Fibroblast of skin of back (primary cell): ENCODE measurements around the gene PKD2.

ENCODE experiments used
- DNase-seq: peaks from one replicate; pipeline ENCODE4 v3.0.0-alpha.2; 2013

Gene PKD2

DNA sequence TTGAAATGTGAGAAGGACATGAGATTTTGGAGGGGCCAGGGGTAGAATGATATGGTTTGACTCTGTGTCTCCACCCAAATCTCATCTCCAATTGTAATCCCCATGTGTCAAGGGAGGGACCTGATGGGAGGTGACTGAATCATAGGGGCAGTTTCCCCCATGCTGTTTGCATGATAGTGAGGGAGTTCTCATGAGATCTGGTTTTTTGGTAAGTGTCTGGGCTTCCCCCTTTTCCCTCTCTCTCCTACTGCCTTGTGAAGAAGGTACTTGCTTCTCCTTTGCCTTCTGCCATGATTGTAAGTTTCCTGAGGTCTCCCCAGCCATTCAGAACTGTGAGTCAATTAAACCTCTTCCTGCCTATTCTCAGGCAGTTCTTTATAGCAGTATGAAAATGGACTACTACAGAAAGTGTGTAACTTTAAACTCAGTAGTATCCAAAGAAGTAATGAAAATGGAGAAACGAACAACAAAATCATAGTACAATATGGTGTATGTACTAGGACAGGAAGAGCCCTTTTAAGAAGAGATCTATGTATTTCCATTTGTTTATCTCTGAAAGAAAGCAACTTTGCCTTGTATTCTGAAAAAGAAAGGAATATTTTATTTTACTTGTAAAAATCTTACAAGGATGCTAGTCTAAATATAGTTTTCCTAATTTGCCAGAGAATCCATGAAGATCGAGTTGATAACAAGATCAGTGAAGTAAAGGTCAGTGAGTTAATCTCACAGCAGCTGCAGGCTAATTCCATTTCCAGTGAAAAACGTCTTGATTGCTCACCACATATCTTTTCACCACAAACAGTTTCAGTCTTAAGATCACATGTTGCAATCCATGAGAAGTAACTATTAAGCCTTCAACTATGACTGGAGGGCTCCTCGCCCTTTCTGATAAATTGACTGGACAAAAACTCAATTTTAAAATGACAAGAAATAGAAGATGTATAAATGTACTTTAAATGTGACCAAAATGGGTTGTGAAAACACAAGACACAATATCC is 20.5 kb downstream of the PKD2 start:
- DNase-seq: peak; percentile 80

DNA sequence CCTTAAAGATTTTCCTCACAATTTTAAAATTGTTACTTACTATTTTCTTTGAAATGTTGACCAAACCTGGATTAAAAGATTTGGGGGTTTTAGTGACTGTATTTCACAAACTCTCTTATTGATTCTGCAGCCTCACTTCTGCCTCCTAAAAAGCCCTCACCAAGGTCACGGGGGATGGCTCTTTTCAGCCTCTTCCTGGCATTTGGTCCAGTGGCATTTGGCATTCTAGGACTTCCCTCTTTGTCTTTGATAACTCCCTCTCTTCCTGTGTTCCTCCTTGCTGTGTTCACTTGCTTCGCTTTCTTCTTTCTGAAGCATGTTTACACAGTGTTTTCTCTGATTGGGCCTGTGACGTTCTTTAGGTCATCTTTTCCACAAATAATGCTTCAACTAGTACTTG is 21.5 kb downstream of the PKD2 start:
- no peak for DNase-seq

DNA sequence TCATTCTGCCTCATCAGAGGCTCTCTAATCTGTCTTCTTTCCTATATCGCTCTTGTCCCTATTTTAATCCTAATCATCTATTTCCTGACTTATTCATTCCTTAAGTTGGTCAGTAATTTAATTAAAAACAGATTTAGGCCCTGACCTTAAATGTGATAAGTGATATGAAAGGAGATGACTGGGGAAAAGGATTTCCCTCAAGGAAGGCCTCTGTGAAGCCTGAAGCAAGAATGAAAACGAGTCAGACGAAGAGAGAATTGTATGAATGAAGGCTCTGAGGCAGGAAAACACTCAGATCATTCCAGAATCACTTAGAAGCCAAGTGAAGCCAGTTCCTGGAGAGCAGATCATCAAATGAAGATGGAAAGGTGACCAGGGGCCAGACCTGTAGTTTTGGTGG is 22.1 kb downstream of the PKD2 start:
- no peak for DNase-seq

DNA sequence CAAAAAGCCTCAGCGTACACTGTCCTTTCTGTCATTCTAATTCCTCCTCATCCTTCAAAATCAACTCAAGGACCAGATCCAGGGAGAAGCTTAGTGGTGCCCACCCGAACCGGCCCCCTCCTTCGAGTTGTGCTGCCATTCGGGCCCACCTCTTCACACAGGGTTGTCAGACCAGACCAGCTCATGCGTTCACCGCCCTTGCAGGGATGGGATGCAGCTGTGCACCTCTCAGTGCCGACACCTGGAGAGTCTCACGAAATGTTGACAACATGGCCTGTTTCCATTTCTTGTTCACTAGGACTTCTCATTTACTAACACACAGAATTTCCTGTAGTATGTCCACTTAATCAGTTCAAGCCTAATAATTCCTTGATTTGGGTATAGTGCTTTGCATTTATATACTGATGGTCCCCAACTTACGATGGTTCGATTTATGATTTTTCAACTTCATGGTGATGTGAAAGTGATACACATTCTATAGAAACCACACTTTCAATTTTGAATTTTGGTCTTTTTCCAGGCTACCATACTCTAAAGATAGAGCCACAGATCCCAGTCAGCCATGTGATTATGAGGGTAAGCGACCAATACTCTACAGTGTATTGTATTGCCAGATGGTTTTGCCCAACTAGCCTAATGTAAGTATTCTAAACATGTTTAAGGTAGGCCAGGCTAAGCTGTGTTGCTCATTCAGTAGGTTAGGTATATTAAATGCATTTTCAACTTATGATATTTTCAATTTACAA is 23.3 kb downstream of the PKD2 start:
- DNase-seq: no peak

DNA sequence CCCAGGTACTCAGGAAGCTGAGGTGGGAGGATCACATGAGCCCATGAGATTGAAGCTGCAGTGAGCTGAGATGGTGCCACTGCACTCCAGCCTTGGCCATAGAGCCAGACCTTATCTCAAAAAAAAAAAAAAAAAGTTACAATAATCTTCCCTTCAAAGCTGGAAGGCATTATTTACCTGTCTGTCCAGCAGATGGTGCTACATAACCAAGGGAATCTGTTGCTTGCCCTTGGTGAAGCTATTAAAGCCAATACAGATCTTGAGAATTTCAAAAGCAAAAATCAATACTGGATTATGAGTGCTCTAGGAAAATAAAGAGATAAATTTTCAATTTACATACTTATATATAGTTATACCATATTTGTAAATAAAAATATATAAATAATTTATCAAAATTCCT is 25.9 kb downstream of the PKD2 start:
- DNase-seq: peak; percentile 69

DNA sequence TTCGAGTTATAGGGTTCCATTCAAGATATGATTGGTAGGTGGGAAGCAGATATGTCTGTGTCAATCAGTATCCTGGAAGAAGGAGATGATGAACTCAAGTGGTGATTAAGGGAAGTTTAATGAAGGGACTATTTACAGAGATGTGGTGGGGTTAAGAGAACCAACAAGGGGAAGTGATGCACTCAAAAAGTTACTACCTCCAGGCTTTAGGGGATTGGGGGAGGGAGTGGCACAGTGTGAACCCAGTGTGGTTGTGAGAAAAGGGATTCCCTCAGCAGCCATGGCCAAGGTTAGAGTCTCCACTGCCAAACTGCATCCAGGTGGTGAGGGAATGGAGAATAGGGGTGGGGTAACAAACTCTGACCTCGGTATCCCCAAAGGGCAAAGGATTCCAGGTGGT is 27.9 kb downstream of the PKD2 start:
- DNase-seq: no peak

DNA sequence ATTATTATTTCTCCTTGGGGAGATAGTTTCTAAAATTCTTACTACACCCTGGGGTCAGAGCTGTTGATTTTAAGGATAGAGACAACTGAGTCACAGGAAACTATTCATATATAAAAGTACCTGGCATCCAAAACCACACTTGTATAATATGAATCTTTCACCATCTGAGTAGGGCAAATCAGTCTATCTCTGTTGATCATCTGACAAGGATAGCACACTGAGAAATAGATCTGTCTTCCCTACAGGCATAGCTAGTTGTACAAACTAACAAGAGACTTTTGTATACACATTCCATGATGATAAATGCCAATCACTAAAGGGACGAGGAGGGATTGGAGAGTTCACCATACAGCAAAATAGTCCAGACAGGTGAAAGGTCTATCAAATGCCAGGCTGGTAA is 30.0 kb downstream of the PKD2 start:
- no peak for DNase-seq

DNA sequence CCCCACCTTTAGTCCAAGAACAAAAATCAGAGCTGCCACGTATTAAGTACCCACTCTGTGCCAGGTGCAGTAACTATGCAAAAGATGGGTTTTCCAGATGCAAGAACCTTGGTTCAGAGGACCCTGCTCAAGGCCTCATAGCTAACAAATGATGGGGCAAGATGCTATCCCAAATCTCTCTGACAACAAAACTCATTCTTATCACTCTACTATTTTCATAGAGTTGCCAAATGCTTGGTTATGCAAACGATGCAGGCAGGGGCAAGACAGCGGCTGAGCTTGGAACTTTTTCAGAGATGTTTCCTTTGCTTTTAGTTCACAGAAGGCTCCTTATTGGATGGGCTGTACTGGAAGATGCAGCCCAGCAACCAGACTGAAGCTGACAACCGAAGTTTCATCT is 30.5 kb downstream of the PKD2 start:
- DNase-seq: no peak

DNA sequence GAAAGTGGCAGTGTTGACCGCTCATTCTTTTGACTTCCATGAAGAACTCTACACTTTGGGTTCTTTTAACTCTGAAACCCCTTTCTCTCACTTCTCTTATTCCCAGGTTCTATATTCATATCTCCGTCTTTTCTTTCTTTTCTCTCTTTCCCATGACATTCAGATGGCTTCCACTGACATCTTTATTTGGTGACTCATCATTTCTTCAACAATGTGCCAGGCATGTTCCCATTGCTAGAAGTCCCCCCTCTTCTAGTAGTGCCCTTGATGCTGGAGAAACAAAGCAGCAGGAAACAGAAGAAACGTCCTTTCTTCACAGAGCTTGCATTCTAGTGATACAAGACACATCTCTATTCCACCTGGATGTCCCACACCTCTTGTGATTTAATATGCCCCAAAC is 33.3 kb downstream of the PKD2 start:
- peak; percentile 33 for DNase-seq

DNA sequence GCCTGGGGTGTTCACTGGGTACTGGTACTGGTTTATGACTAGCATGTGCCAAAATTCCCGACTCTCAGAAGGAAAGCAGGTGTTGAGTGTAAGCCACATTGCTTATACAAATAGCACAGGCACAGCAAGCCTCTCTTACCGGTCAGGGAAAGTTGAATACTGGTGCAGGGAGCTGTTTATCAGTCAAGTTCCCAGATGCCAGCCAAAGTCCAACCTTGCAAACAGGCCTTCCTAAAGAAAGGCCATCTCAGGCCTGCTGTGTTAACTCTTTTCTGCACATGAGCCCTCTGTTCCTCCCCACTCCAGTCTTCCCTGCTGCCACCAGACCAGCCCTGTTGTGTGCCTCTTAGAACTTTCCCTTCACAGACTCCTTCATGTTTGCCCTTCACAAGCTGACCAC is 34.2 kb downstream of the PKD2 start:
- no peak for DNase-seq

DNA sequence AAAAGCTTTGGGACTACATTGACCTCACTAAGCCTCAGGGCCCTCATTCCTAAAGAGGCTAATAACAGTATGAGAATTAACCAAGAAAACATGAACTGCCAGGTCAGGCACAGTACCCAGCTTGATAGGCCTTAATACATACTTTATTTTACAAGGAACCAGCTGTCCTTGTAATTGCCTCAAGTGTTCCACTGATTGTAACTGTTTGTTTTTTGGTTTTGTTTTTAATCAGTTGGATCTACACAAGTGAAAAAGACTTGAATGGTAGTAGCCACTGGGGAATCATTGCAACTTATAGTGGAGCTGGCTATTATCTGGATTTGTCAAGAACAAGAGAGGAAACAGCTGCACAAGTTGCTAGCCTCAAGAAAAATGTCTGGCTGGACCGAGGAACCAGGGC is 35.6 kb downstream of the PKD2 start:
- DNase-seq: no peak

DNA sequence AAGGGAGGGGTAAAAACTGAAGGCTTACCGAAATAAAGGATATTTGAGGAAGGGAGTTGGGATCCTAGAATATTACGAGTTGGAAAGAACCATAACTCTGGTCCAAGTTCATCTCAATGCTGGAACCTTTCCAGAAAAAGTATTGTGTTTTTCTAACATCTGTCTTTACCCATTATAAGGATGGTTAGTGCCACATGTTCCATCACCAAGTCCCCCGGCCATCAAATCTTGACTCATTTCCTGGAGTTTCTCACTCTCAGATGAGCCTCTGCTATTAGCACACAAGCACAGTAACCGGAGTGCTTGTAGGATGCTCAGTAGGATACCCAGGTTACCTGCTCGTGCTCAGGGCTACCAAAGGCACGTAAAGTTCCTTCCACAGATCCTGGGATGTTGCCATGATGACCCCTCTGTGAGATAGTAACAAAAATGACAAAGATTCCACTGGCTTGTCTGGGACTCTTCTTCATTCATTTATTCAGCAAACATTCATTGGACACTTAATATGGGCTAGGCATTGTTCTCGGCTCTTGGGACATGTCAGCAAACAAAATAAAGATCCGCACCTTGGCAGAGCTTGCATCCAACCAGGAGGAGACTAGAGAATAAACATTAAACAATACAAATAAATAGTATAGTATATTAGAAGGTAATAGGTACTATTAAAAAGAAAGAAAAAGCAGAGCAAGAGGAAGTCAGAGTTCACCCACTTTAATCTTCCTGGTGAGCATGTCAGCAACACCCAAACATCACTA is 36.3 kb downstream of the PKD2 start:
- DNase-seq: no peak

DNA sequence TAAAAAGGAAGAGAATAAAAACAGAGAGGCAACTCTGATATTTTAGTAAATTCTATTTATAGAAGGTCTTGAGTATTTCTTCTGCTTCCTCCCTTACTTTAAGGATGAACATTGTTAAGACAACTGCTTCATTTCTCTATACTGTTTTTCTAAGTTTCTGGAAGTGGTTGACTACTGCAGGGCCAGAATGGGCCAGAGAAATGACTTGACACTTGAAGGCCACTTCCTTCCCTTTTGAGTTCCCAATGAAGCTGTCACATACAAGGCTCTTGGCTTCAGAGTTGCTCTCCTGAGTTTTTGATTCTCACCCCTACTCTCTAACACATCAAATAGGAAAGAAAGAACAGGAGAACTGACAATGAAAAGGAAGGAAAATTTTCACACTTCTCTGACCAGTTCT is 37.6 kb downstream of the PKD2 start:
- DNase-seq: no peak

DNA sequence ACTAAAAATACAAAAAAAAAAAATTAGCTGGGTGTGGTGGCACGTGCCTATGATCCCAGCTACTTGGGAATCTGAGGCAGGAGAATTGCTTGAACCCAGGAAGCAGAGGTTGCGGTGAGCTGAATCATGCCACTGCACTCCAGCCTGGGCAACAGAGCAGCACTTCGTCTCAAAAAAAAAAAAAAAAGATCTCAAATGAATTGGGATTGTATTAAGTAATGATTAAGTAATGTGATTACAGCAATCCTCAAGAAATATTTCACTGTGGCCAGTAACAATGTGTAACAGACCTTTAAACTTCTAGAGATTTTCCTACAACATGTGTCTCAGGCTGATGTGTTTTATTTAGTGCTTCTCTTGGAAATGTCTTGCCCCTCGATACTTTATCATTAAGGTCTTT is 46.8 kb downstream of the PKD2 start:
- no peak for DNase-seq

DNA sequence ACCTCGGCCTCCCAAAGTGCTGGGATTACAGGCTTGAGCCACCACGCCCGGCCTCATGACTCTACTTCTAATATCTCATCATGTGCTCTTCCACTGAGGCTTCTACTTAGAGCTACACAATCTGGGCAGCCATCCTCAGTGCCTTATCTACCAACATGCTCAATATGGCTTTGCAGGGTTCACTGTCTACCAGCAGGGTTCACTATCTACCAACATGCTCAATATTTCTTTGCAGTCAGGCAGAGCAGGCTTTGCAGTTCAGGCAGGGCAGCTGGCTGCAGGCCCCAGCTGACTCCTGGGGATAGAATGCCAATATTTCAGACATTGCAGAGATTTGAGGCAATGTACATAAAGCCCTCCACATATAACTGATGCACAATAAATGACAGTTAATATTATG is 47.5 kb downstream of the PKD2 start:
- DNase-seq: peak; percentile 30

DNA sequence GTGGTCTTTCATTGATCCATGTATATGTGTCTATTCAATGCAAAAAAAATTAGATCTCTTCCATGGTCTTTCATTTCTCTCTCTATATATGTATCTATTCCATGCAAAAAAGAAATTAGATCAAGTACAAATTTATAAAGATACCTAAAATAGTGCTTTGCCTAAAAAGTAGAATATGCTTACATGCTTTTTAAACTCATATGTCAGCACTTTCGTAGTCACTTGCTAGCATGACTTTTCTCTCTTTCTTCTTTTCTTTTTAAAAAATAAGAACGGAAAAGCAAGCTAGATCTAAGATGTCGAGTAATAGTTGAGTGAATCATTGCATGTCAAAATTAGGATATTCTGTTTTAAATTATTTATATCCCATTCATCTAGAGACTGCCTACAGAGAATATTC is 50.9 kb downstream of the PKD2 start:
- DNase-seq: no peak

DNA sequence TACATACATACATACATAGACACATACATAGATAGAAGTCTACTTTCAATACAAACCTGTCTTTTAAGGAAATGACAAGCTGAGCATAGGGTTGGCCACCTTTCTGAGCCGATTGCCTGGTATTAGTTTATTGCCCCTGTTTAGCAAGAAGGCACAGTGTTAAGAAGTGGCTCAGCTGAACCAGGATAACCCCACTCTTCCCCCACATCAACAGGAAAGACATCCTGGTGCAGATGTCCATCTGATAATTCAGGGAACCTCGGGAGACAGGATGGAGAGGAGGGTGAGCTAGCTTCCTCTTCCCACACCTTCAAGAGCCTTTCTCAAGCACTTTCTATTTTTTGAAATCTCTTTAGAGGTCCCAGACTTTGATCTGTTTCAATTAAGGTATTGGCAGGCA is 52.3 kb downstream of the PKD2 start:
- no peak for DNase-seq

DNA sequence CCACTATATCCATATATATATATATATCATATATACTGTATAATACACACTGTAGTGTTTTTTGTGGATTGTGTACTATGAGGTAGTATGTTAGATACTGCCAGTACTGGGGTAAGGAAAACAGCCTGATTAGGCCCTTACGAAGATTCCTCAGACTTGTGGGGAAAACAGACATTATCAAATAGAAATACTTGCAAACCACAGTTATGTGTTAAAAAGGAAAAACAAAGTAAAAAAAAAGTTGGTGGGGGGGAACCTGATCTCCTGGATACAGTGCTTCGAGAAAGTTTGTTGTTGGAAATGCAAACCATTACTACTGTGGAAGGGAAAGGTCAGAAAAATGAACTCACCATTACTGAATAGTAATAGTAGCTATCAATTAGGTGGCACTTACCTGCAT is 53.0 kb downstream of the PKD2 start:
- DNase-seq: no peak

DNA sequence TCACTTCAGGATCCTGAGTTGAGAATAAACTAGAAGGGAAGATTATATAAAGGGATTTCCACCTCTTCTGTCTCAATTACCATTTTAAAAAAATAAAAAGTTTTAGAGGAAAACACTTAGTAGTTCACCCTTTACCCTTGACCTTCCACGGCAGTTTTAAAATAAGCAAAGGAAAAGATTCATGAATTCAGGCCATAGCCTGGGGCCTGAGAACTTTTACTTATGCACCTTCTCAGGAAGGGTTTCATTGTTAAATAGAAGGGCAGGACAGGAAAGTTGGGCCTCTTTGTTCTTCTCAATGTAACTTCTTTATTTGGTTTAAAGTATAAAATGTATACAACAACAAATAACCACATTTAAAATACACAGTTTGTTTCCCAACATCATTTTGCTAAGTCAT is 54.9 kb downstream of the PKD2 start:
- no peak for DNase-seq

DNA sequence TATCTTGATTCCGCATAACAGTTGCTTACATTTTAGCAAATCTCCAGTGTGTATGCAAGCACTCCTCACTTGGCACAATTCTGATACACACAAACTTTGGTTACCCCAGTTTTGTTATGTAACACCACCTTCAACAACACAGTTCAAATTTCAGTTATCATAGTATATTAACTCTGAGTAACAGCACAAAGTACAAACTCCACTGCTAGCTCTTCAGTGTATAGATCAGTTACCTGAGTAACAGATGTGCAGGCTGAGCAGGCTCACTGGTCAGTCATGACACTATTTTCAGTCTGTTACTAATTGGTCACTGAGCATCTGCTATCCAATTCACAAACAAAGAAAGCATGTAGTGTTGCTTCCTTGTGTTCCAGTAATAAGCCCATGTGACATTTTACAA is 55.4 kb downstream of the PKD2 start:
- no peak for DNase-seq

DNA sequence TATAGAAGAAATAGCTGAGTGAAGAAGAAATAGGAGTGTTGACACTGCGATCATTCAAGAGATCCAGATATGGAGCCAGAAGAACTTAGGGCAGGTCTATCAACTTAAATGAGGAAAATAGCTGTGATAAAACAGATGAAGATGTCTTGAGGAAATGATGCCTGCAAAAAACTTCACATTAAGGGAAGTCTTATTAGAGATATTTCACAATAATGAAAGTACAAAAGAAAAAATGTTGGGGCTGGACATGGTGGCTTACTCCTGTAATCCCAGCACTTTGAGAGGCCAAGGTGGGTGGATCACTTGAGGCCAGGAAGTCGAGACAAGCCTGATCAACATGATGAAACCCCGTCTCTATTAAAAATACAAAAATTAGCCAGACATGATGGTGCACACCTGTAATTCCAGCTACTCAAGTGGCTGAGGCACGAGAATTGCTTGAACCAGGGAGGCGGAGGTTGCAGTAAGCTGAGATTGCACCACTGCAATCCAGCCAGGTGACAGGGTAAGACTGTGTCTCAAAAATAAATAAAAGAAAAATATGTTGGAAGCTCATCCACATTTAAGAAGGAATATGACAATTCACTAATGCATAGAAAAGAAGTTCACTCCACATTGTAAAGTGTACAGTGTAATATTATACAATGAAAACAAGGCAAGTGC is 56.3 kb downstream of the PKD2 start:
- DNase-seq: no peak

DNA sequence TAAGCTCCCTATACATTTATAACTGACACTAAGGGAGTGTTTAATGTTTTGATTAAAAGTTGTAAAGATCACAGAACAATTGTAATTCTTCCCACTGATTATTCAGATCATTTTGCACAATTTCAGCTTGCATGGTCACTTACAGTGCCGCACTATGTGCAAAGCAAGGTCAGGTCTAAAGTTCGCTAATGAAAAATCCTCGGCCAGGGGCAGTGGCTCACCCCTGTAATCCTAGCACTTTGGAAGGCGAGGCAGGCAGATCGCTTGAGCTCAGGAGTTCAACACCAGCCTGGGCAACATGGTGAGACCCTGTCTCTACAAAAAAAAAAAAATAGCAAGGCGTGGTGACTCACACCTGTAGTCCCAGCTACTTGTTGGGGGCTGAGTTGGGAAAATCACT is 57.0 kb downstream of the PKD2 start:
- no peak for DNase-seq

DNA sequence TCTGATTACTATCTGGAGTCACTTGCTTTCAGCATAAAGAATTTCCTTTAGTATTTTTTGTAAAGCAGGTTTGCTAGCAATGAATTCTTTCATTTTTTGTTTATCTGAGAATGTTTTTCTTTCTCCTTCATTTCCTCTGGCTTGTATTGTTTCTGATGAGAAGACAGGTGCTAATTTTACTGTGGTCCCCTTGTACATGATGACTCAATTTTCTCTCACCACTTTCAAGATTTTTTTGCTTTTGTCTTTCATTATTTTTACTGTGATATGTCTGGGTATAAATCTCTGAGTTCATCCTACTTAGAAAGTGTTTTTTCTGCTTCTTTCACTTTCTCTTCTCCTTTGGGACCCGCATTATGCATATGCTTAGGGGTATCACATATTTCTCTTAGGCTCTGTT is 62.6 kb downstream of the PKD2 start:
- no peak for DNase-seq
